Measurements from ENCODE around the gene CDC42SE2.

GRCh38 chr5:131426011-131426410 is 162.2 kb downstream of the CDC42SE2 start:
- no peak for TF ChIP-seq CTCF (conservative IDR thresholded peaks at IDR 0.05; ENCODE audit: low read length)
- TF ChIP-seq EZH2phosphoT487 (IDR thresholded peaks at IDR 0.05; ENCODE audit: borderline replicate concordance): no peak

Data from Loucy (cell line).